Cortex of kidney (tissue), 1 donor: ENCODE data around the gene DNM3.

ENCODE experiments used
- DNase-seq: peaks from one replicate; lab custom pipeline; 2025; lab: John Stamatoyannopoulos, UW

The DNM3 gene

DNA sequence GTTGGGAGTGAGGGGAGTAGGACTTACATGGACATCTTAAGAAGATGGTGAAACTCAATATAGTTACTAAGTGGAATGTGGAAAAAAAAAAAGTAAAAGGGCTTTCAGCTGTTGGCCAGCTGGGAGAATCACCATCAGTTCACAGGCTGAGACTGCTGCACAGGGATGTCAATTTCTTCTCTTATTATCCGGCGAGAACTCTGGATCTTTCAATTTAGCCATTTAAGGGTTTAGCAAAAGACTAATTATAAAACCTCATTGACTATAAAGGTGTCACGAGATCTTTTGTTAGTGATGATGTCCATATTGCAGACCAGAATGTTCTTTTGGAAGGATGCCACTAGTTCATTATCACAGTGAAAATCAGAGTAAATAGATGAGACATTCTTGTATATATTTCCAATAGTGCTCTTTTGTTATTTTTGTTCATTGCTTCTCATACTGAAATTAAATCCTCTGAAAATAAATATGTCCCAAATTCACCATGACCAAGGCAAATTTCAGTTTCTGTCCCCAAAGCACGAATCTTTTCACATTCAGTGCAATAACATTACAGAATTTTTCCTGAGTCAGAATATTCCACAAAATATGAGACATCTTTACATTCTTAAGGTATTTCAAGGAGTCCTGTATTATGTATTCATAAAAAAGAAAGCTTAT lies 266.1 kb downstream of the DNM3 start:
- no peak for DNase-seq

DNA sequence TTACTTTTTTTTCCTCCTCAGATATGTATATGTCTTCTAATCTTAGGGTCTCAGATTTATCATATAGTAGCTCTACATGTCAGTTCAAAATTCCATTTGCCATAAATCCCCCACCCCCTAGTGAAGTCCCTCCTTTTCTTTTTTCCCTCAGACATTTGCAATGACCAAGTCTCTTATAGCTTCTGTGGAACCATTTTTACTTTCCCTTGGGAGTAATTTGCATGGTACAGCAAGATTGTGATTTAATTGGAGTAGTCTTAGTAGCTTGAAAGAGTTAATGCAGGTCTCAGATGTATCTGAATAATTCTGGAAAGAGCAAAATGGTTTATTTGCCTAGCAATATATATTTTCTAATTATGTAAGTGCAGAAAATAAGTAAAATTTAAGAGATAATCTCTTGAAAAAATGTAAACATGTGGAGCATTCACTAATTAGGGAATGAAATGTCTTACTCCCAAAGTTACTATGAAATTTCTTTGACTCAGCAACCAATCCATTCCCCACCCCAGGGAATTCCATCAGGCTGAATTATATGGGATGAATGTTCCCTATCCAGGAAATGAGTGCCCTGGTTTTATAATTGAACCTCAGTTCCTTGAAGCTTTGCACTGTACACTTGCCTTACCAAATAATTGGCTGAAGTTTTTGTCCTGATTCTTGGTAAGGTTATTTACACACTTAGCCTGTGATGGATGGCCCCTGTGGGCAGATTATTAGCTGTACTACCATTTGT lies 267.0 kb downstream of the DNM3 start:
- no peak for DNase-seq

DNA sequence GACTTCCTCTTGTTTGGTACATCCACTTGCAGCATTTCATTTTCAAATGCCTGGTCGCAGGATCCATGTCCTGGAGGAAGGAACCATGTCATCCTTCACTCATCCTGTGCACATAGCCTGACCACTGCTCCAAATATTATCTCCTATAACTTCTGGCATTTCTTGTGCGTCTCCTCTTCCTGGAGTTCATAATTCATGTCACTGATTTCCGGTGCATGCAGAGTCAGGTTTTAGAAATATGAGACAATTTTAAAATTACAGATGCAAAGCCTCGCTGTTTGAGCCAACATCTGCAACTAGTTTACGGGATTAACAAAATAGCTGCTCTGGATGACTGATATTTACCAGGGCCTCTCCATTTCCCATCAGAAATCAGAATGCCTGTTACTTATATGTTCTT lies 268.1 kb downstream of the DNM3 start:
- DNase-seq, result no peak

DNA sequence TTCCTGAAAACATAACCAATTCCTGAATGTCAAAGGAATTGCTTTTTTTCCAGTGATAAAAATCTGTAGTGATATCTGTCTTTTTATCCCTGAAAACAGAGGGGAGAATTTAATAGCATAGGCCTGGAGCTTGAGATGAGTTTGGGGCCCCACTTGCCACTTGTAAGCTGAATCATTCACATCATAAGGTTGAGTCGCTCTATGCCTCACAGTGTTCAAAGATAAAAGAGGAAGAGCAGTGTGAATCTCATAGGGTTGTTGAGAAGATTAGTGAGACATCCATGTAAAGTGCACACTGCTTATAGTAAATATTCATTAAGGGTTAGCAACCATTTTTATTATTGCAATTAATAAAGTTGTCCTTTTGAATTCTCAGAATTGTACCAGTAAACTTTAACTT lies 271.3 kb downstream of the DNM3 start:
- no peak for DNase-seq

DNA sequence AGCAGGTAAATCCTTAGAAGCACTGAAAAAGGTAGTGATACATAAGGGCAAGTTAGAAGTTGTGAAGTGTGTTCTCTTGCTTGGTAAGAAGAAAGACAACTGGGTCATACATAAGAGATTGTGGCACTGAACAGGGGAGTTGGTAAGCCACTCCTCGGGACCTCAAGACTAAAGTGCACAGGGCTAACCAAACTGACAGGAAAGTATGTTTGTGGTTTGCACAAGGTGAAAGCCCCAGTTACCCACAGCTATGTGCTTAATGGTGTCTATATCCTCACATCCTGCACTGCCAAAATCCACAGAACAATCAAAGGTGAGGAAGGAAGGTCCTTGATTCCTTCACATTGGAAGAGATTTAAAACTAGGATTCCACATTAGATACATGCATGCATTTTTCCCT lies 276.5 kb downstream of the DNM3 start:
- DNase-seq, result no peak

DNA sequence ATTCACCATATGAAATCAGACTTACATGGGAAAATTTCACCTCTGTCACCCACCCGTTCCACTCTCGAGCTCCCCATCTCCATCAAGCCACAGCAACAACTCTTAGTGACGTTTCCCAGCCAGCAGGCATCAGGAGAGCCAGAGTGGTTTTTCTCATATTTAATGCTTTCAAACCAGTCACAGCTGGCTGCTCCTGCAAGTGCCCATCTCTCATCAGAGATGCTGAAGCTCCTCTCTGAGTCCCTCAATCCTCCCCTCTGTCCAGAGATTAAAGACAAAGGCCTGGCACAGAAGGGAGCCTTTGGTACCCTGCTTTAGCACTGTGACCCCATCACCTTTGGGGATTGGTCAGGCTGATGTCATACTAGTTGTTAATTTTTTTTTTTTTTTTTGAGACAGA lies 277.3 kb downstream of the DNM3 start:
- DNase-seq, result no peak

DNA sequence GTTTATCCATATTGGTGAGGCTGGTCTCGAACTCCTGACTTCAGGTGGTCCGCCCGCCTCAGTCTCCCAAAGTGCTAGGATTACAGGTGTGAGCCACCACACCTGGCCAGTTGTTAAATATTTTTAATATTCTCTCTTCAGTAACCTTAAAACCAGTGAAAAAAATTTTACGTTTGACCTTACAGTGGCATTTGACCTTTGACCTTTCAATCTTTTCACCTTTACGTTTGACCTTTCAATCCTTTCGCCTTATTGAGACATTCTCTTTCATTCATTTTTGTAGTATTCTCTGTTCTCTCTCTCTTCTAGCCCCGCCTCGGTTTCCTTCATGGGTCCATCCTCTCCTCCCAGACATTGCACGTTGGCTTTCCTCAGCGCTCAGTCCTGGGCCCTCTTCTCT lies 277.9 kb downstream of the DNM3 start:
- no peak for DNase-seq

DNA sequence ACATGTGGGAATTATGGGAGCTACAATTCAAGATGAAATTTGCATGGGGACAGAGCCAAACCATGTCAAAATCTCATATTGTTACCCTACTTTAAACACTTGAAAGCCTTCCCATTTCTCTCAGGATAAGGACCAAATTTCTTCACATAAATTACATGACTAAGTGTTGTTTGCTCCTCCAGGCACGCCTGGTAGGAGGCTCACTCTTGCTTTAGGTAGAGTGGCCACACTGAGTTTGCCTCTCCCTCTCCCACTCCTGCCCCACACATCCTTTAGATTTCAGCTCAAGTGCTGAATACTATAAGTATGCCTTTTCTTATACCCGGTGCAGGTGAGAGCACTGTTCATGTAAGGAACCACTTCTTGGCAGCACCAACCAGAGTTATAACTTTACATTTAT lies 279.1 kb downstream of the DNM3 start:
- DNase-seq, result no peak

DNA sequence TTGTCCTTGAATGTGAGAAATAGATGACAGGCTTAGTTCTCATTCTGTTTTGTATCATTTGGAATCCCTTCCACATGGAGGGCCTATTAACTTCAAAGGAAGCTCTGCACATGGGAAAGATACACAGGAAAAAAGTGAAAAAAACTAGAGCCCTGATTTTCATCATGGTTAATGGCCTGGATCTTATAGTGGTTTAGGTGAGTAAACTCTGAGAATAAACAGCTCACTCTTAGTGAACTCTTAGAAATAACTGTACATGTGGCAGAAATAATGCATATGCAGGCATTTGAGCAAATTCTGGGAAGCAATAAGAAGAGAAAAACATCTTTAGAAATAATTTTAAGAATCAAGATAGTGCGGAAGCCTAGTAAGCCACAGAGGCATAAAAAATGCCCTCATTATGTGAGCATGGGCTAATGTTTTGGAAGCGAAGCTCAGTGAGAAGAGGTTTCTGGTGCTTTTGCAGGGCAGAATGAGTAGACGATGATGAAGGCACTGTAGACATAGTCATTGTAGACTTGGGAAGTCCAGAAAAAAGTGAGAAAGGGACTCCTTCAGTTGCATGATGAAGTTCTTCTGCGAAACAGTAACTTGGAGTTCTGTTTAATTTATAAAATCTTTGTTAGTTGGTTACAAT lies 279.9 kb downstream of the DNM3 start:
- DNase-seq, result no peak

DNA sequence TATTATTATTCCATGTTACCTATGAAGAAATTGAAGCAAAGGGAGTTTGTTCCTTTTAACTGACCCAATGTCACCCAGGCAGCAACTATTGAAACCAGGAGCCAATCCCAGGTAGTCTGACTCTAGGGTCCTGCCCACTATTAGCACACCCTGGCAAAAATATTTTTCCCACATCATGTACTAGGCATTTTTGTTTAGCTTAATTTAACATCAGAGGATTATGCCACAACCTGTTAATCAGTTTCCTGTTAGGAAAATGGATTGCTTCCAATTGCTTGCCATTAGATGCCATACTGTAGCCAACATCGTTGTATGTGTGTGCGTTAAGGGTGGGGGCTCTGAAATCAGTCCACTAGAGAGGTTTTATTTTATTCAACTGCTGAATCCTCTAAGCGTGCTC lies 281.1 kb downstream of the DNM3 start:
- DNase-seq, result no peak

DNA sequence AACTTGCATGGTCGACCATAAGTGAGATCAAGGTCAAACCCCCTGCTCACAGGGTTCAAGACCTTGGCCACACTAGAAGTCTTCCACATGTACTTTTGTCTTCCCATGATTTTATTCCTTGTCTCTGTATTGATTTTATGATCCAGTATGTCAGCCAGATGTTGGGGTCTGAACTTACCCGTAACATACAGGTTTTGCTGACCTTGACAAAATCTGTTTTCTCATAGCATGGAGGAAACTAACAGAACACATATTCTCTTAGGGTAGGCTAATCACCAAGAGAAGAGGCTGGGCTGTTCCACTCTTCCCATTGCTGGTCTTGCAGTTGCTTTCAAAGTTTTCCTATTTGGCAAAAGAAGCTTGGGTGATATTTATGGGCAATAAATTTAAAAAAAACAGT lies 284.0 kb downstream of the DNM3 start:
- DNase-seq, result no peak

DNA sequence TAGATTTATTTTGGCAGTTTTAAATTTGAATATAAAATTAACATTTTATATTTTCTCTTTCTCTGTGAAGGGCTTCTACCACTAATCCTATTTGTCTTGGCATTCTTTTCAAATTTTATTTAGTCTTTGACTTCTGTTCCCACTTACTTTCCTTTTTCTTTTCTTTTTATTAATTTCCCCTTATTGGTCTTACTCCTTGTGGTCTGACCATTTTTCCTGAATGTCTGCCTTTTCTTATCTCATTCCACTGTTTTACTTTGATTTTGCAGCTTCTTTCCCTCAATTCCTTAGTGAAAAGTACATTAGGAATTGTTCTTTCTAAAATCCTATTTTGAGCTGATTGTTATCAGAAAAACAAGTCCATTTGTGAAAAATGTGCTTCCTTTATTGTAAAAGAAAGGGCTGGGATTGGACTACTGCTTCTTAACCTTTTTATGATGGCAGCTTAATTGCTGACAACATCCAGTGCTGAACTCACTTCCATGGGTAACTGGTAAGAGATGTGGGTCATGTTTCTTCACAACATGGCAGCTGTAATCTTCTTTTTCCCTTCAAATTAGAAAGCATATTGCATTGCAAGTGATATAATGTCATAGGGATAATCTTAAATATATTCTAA lies 284.6 kb downstream of the DNM3 start:
- DNase-seq, result no peak

DNA sequence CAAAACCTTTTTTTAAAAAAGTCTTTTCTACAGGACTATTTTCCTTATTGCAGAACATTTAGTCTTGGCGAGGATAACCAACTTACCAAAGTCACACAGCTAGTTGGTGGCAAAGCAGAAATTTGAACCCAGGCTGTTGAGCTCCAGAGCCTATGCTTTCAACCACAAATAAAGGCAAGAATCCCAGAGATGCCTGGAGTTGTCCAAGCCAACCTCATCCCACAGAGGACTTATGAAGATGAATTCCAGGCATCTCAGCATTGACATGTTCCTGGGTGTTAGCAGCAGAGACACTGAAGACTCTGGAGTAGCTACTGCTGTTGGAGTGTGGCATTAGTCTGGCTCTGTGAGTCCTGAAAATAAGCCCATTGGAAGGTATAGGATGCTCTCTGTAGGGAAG lies 291.5 kb downstream of the DNM3 start:
- DNase-seq, result no peak

DNA sequence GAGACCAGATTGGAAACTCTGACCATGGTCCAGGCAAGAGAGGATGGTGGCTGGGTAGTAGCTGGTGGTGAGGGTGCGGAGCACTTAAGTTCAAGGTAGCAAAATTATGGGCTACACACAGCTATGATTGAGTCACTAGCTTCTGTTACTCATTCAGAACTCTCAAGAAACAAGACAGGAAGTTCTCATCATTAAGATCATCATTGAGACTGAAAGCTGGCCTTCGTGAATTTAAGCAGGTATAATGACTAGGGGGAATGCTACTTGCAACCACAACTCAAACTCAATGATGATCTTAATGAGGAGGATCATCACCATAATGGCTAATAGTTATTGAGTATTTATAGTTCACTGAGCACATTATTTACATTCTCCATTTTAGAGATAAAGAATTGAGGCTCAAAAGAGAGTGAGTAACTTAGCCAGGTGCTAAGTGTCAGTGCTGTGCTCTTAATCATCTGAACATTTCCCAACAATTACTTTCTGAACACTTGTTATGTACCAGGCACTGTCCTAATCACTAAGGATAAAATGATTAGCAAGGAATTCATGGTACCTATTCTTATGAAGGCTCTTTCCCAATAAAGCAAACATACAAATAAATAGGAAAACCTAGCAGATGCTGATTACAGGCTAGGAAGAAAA lies 292.9 kb downstream of the DNM3 start:
- DNase-seq, result no peak

DNA sequence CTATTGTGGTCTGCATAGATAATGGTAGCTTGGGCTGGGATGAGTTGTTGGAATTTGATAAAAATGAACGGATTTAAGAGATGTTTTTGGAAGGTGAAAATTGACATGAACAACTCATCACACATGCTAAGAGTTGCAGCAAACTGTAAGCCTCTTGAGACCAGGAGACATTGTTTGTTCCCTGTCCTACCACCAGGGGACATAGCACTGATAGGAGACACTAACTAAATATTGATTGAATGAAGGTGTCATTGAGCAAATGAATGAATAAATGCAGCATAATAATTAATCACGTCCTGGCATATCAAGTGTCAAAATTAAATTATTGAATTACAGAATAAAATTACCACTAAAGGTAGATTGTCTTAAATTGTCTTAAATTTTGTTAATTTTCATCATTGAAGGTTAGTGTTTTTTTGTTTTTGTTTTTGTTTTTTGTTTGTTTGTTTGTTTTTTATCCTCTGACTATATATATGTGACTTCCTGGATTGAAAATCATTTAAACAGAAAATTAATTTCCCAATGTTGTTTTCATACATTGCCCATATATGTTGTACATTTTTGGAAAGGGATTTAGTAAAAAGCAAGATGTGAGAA lies 293.9 kb downstream of the DNM3 start:
- DNase-seq, result no peak

DNA sequence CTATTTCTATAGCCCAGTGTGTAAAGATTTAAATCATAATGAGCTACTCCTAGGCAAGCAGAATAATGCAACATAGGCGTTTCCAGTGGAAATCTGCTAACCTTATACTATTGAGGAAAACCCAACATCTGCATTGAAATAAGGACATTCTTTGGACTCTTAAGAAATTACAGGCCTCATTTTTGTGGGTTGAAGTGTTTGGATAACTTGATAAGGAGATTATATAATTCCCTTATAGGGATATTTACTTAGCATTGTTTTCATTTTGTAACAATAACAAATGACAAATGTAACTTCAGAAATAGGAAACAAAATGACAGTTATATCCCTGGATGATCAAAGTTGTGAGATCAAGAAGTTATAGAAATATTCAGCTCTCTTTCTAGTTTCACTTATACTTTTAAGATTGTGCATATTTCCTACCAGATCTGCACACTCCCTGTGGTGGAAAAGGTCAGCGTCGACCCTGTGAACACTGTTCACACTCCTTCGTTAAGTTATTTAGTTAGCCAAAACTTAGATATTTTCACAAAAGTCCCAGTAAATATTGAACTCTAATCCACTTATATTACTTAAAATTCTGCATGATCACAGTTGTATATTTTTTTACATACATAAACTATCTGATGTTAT lies 294.8 kb downstream of the DNM3 start:
- DNase-seq, result no peak

DNA sequence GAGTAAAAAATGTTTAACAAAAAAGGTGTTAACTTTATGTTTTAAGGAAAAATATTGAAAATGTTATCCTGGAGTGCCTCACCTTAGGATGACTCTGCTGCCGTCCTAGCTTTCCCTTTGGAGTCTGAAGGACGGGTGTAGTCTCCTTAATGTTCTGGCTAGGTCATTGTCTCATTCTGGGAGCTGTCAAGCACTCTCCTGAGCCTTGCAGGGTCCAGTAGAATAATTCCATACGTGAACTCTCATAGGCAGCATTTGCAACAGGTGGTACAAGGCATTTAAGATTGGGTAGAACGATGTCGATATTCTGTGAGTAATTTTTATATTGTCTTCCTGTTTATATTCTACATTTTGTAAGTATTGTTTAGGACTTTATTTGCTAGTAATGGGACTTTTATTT lies 295.6 kb downstream of the DNM3 start:
- no peak for DNase-seq

DNA sequence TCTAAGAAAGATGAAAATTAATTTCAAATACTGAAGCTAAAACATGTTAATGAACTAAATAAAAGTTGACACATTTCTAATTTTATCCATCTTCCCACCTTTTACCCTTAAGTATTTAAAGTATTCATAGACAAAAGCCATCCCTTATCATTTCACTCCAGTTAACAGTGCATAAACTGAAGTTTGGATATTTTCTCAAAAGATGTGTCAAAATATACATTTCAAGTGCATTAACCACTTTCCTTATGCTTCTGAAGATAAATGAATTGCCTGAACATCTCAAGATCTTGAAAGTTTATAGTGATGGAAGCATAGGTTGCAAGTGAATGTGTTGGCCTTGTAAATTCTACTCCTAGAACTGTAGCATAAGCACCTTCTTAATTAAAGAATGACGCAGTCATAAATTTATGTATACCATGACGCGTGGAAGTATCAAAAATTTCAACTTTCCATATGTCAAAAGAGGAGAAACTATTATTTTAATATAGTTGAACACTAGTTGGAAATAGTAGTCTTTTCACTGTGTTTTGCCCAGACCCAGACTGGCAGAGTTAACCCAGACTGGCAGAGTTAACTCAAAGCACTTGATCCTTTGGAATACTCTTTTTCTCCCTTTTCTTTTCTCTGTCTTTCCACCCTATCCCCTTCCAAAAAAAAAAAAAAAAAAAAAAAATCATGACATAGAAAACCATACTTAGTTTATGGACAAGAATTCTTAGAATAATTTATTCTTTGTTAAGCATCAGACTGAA lies 296.6 kb downstream of the DNM3 start:
- DNase-seq, result no peak

DNA sequence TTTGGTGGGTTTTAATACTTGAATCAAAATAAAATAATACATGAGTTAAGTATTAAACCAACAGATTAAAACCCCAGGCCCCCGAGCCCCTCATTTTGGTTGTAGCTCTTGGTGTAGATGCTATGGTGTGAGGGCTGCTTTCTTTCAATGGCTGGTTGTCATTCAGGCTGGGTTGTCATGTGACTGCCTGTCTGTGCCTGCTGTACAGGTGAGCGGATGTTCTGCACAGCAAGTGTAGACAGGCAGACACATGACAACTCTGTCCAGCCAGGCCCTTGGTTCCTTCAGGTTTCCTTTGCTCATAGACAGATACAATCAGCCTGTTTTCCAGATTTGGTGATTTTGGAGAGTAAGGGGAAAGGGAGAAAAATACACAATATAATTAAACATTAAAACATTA lies 297.3 kb downstream of the DNM3 start:
- DNase-seq, result no peak

DNA sequence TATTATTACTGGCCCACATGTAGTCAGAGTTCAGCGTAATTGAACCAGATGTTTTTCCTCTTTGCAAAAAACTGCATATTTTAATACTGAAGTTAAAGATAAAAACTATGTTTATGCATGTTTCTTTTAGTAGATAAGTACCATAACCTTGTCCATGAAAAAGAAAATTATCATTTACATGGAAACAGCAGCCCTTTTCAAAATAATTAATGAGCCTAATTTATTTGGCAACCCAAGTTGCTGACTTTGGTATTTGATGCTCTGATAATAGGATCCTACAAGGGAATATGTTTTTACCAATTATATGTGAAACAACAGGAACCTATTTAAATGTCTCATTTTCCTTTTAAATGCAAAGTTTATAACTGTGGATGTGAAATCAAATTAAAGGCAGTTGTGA lies 297.9 kb downstream of the DNM3 start:
- no peak for DNase-seq

DNA sequence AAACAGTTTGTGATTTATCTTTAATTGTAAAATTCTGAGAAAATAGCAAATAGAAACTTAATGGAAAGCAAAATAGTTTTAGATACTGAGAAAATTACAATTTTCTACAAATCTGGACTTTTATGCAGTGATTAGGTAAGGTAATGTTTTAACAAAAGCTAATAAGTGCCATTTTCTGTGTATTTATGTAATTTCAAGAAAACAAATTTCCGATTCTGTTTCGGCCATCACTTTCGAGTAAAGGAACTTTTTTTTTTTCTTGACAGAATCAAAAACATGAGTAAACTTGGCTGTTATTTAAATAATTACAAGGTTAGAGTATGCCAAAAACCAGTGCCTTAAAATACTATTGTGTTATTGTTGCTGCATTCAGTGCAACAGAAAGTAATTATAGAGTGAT lies 298.8 kb downstream of the DNM3 start:
- no peak for DNase-seq
